Measurements from ENCODE around the gene MSH3. TPM values are rescaled to one million over a fixed set of nuclear protein-coding genes. Genes with fewer than 3 reads are reported as not detected.
"Not testable (repeated sequence)": the region's sequence is repeated elsewhere in the genome, so short reads cannot be mapped to it uniquely, and the experiment has no call there.

MSH3 gene
- total RNA-seq, 1 donor from 2014 or later, result 7.8 TPM

DNA sequence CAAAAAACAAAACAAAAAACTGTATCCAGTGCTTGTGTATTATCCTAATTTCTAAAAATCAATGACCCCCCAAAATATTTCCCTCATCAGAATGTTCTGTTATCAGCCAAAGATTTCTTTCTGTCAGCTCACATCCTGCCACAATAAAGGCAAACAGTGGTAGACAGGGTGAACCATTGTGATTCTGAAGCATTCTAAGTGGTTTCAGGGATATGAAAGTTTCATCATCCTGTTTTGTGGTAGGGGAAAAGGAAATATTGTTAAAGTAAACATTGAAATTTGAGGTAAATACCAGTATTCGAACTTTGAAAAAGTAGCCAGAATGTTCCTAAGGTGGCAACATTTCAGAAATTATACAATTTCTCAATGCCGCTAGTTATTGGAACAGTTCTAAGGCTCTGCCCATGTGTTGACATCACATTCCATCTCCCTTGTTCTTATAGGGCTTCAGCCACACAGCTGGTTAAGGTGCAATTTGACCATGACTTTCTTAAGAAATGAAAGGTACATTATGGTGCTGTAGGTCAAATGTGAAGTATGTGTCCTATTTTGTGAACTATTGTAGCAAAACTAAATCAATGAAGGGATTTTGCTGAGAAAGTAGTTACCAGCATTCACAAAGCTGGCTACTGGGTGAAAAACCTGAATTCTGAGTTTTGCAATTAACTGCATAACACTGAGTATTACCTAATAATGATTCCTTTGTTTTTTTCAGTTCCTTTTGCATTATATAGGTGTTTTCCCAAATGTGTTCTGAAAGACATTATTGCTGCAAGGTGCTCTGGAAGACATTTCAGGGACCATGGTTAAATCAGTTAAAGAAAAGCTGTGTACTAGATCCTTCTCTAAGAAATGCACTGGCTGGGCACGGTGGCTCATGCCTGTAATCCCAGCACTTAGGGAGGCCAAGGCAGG is 198.1 kb downstream of the MSH3 start:
- no peak for DNase-seq (ENCODE audit: low read depth in 2 of 2)

DNA sequence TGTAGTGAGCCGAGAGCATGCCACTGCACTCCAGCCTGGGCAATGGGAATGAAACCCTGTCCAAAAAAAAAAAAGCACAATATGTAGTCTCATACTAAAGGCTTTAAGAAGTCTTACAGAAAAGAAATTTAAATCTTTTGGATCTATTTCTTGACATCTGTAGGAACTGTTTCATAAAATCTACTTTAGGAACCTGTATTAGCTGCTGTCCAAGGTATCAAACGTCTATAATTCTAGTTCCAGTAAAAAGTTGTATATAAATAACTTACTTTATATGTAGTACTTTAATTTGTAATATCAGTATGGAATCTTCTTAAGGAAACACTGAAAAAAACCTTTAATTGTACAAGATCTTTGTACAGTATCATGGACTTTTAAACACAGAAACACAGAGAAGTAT is 199.0 kb downstream of the MSH3 start:
- DNase-seq (ENCODE audit: low read depth in 2 of 2), result no peak

GRCh38 chr5:80854583-80854982 is 200.1 kb downstream of the MSH3 start:
- no peak for DNase-seq (ENCODE audit: low read depth in 2 of 2)

- DNase-seq (ENCODE audit: low read depth in 2 of 2), result no peak
These were observed 206.6 kb downstream of the MSH3 start for GRCh38 chr5:80860924-80861613.

- DNase-seq (ENCODE audit: low read depth in 2 of 2), result no peak
These were observed 209.3 kb downstream of the MSH3 start for GRCh38 chr5:80863708-80864107.

GRCh38 chr5:80864109-80864508 is 209.7 kb downstream of the MSH3 start:
- no peak for DNase-seq (ENCODE audit: low read depth in 2 of 2)

GRCh38 chr5:80864706-80865435 is 210.4 kb downstream of the MSH3 start:
- DNase-seq (ENCODE audit: low read depth in 2 of 2), result no peak

DNA sequence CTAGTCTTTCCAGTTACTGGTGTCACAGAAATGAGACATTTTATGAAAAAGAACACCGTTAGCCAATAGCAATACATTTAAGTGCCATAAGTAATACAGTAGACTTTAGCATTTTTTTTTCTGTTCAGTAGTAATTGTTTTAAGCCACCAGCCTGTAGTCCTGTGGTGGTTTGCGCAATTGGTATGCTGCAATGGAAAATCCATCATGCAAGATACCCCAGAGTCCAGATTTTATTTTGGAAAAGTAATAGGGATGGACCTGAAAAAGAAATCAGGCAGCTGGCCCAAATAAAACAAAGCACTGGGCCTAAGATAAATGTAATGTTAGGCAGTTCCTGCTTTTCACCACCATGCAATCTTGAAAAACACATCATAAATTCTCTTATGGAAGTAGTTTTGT is 211.1 kb downstream of the MSH3 start:
- DNase-seq (ENCODE audit: low read depth in 2 of 2), result no peak

DNA sequence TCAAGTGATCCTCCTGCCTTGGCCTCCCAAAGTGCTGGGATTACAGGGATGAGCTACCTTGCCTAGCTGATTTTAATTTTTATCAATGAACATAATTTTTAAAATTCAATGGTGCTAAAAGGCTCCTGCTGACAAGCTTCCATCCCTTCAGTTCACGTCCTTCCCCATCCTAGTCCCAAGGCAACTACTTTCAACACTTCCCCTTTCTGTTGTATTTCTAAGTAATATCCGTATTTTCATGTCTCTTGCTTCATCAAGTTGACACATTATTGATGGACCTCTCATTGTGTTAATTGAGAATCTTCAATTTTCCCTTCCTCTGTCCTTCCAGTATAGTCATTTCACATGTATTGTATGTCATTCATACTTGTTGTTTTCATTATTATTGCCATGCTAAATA is 211.9 kb downstream of the MSH3 start:
- DNase-seq (ENCODE audit: low read depth in 2 of 2), result no peak

DNA sequence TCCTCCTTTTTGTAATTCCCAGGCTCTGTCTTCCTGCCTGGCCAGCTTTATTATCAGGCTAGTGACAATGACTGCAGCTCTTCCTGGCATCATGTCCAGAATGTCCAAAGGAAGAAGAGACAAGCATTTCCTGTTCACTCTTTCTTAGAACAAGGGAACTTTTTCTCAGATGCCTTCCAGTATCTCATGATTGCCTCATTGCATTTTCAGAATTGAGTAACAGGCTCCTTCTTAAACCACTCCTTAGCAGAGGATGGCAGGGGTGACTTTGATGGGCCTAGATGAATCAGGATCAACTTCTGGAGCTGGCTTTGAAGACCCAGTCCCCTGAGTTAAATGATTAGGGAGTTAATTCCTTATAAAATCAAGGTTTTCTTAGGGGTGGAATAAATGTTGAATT is 212.8 kb downstream of the MSH3 start:
- no peak for DNase-seq (ENCODE audit: low read depth in 2 of 2)

DNA sequence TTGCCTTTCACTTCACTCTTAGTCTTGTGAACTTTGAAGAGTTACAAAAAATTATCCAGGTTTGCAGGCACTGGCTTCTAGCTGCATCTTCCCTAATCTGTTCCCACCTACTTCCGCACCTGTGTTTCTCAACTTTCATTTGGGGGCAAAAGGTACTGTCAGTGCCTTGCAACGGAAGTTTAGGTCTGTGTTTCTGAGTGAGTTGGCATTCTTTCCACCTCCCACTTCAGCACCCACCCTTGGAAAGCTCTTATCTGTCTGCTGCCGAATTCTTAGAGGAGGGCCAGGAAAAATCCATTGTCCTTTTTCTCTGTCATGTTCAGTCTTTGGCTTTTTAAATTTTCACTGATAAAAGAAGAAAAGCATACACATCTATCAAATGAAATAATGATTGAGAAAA is 216.0 kb downstream of the MSH3 start:
- no peak for DNase-seq (ENCODE audit: low read depth in 2 of 2)

DNA sequence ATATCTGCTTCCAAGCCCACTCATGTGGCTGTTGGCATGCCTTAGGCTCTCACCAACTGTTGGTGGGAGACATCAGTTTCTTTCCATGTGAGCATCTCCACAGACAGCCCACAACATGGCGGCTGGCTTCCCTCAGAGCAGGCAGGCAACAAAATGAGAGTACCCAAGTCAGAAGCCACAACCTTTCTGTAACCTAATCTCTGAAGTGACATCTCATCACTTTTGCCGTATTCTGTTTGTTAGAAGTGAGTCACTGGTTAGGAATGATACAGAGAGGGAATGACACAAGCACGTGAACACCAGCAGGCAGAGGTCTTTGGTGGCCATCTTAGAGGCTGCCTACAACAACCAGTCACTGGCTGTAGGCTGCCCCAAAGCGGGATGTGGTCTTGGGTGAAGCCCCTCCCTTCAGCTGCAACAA is 217.1 kb downstream of the MSH3 start:
- peak in 1 of 2 donors; percentile 7 for DNase-seq (ENCODE audit: low read depth in 2 of 2)

DNA sequence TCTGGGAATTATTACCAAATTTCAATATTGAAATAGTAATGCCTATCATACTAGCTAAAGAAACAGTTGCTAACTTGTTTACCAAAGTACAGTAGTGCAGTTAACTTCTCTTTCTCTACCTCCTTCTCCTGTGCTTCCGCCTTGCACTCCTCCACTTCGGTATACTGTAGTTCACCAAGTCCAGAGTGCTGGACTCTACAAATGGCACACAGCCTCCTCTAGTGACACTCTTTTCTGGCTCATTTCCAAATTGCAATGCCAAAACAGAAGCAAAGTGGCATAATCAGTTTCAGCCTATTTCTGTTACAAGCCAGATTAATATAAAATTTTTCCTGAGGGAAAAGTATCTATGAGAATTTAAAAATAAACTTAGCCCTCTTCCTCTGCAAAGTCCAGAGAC is 219.7 kb downstream of the MSH3 start:
- peak in 1 of 2 donors; percentile 2 for DNase-seq (ENCODE audit: low read depth in 2 of 2)

- DNase-seq (ENCODE audit: low read depth in 2 of 2), result no peak
These were observed 223.1 kb downstream of the MSH3 start for GRCh38 chr5:80877592-80877991.

GRCh38 chr5:80881726-80882125 is 227.3 kb downstream of the MSH3 start:
- DNase-seq (ENCODE audit: low read depth in 2 of 2), result no peak

GRCh38 chr5:80883390-80883789 is 228.9 kb downstream of the MSH3 start:
- DNase-seq (ENCODE audit: low read depth in 2 of 2), result not testable (repeated sequence)

DNA sequence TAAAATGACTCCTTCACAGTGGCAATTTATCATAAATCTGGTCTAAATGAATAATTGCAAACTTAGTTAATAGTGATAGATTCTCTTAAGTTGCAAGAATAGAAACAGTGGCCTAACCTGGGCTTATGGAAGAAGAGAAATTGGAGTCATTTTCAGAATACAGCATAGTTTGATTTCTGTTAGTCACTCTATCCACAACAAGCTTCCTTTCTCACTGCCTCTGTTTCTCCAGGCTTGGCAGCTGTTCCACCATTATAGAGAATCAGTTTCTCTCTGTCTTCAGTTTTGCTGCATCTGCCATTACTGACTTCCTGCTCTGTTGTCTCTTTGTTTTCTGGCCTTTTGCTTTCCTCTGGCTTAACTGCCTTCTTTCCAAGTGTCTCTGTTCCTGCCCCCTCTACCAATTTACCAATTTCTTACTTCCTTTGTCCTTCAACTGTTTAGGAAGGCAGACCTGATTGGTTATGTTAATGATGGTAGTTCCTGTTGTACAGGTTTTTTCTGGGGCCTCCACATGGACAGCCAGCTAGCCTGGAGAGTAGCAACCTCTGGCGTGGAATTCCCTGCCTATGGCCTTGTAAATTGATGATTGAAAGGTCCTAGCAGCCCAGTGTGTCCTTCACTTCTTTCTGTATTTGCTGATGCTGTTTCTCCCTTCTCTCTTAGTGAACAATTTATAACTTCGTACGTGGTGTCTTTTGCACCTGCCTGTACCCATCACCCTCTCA is 229.8 kb downstream of the MSH3 start:
- DNase-seq (ENCODE audit: low read depth in 2 of 2), result no peak

- peak in 1 of 2 donors; percentile 3 for DNase-seq (ENCODE audit: low read depth in 2 of 2)
These were observed 230.5 kb downstream of the MSH3 start for GRCh38 chr5:80884929-80885328.

DNA sequence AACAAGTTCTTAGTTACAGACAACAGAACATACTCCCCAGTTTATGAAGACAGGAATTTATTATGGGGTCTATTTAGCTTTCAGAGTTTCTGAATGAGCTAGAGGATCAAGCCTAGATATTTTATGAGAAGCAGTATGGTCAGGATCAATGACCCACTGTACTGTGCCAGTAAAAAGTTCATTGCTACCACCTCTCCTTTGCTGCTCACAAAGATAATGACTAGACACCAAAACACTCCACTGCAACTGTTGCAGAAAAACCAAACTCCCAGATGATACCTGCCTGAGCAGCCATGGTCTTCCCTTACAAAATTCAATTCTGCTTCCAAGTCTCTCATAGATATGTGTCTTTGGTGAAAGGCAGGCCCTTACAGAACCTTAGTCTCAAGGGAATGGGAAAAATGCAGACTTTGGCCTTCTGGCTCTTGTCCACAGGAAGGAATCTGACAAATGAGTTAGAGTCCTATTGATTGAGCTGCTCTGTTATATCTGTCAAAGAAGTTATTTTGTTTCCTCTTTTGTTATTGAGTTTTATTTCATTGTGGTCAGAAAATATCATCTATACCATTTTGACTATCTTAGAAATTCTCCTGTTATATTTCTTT is 231.0 kb downstream of the MSH3 start:
- peak in 1 of 2 donors; percentile 34 for DNase-seq (ENCODE audit: low read depth in 2 of 2)

DNA sequence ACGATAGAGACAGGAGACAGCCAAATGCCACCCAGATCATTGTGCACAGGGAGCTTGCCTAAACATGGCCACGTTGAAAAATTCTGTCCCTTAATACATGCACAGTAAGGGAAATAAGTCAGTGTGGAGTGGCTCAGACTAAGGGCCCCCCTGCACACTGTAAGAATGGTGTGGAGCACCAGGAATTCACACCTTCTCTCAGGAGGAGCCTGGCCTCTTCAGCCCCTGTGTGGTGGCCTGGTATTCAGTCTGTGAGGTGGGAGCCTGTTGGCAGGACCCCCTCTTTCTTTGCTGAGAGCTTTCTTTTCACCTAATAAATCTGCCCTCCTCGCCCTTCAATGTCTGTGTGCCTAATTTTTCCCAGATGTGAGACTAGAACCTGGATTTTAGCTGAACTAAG is 239.6 kb downstream of the MSH3 start:
- no peak for DNase-seq (ENCODE audit: low read depth in 2 of 2)

DNA sequence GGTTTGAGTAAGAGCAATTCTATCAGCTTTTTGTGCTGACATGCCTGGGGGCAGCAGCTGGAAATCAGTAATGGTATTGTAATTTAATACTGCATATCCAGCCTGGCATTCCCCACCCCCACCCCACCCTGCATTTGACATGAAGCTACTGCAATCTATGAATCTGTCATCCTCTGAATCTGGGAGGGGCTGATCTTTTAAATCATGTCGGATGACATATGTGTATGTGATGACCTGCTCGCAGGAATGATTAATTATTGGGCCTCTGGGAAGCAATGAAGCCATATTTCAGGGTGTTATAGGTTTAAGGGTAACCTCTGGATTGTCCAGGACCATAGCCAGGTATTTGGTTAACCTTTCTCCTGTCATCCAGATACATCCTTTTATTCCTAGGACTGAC is 241.1 kb downstream of the MSH3 start:
- no peak for DNase-seq (ENCODE audit: low read depth in 2 of 2)

All from dermis microvascular lymphatic vessel endothelial cell (primary cell).